Stomach (tissue), 4 donors: ENCODE measurements around the gene FCF1.

Experiments used
- POLR2A ChIP-seq, 4 donors: fragments of 450-650 bp; IDR thresholded peaks; one replicate each; pipeline ENCODE4 v1.6.1; 2016; ENCODE audit warnings: antibody characterized with exemption in 4 of 4, control low read depth in 2 of 4, mild to moderate bottlenecking in 1 of 4, moderate library complexity in 1 of 4
- TF ChIP-seq, protein P1 (sequence below), 7 experiments: fragments of 450-650 bp in 4 of 7; fragments of 200-600 bp in 3 of 7; sonication (generic) in 3 of 7; IDR thresholded peaks; one replicate each; pipeline ENCODE4 v1.5.1; 2016 to 2019; ENCODE audit warnings: antibody characterized with exemption in 7 of 7, control low read depth in 2 of 7, mild to moderate bottlenecking in 1 of 7

GRCh38 chr14:74670726-74671411 is 42.1 kb upstream of the FCF1 start:
- TF ChIP-seq, protein P1, sequence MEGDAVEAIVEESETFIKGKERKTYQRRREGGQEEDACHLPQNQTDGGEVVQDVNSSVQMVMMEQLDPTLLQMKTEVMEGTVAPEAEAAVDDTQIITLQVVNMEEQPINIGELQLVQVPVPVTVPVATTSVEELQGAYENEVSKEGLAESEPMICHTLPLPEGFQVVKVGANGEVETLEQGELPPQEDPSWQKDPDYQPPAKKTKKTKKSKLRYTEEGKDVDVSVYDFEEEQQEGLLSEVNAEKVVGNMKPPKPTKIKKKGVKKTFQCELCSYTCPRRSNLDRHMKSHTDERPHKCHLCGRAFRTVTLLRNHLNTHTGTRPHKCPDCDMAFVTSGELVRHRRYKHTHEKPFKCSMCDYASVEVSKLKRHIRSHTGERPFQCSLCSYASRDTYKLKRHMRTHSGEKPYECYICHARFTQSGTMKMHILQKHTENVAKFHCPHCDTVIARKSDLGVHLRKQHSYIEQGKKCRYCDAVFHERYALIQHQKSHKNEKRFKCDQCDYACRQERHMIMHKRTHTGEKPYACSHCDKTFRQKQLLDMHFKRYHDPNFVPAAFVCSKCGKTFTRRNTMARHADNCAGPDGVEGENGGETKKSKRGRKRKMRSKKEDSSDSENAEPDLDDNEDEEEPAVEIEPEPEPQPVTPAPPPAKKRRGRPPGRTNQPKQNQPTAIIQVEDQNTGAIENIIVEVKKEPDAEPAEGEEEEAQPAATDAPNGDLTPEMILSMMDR (IDR thresholded peaks at IDR 0.05) = no peak
- no peak for TF ChIP-seq POLR2A (IDR thresholded peaks at IDR 0.05)
